Sigmoid colon (tissue), 7 donors: Measurements from ENCODE around the gene SGTB. TPM values are rescaled to one million over a fixed set of nuclear protein-coding genes. Genes with fewer than 3 reads are reported as not detected.
"Not testable (repeated sequence)": the region's sequence is repeated elsewhere in the genome, so short reads cannot be mapped to it uniquely, and the experiment has no call there.

Experiments
- DNase-seq: peaks from one replicate; pipeline ENCODE4 v3.0.0-alpha.2; 2019
- H3K27ac ChIP-seq, 4 donors: fragments of 200-600 bp; sonication (generic); one replicate each; pipeline ENCODE4 v1.5.1; 2016 to 2019; ENCODE audit warnings: mild to moderate bottlenecking in 1 of 4
- H3K27me3 ChIP-seq, 3 donors: fragments of 200-600 bp; sonication (generic); one replicate each; pipeline ENCODE4 v1.5.1; 2019; ENCODE audit warnings: mild to moderate bottlenecking in 1 of 3
- H3K36me3 ChIP-seq, 4 donors: fragments of 200-600 bp; sonication (generic); one replicate each; pipeline ENCODE4 v1.5.1; 2016 to 2019
- H3K4me1 ChIP-seq, 4 donors: fragments of 200-600 bp; sonication (generic); one replicate each; pipeline ENCODE4 v1.5.1; 2017 to 2019
- H3K4me3 ChIP-seq, 4 donors: fragments of 200-600 bp; sonication (generic); one replicate each; pipeline ENCODE4 v1.5.1; 2017 to 2019; ENCODE audit warnings: mild to moderate bottlenecking in 2 of 4, moderate library complexity in 1 of 4
- H3K9me3 ChIP-seq, 4 donors: fragments of 200-600 bp in 3 of 4; sonication (generic) in 3 of 4; one replicate each; pipeline versions ENCODE4 v1.5.1 to v1.6.1; 2013 to 2019
- CTCF ChIP-seq, 4 experiments: fragments of 450-650 bp in 3 of 4; fragments of 200-600 bp in 1 of 4; IDR thresholded peaks; one replicate each; pipeline ENCODE4 v1.5.1; 2016 to 2019; ENCODE audit warnings: antibody characterized with exemption in 4 of 4, mild to moderate bottlenecking in 3 of 4, moderate library complexity in 2 of 4
- EP300 ChIP-seq, 4 donors: sonication (generic); formaldehyde crosslinking; IDR thresholded peaks; one replicate each; pipeline ENCODE4 v1.6.1; 2017; ENCODE audit warnings: antibody characterized with exemption in 4 of 4
- POLR2A ChIP-seq, 2 donors: fragments of 450-650 bp; IDR thresholded peaks; one replicate each; pipeline ENCODE4 v1.6.1; 2016; ENCODE audit warnings: antibody characterized with exemption in 2 of 2, mild to moderate bottlenecking in 2 of 2, moderate library complexity in 2 of 2
- POLR2AphosphoS5 ChIP-seq, 4 donors: sonication (generic); formaldehyde crosslinking; IDR thresholded peaks; one replicate each; pipeline ENCODE4 v1.6.1; 2017; ENCODE audit warnings: antibody characterized with exemption in 4 of 4
- WGBS, 2 donors: extraction: QIAGEN DNeasy Blood & Tissue Kit; methylation state at CpG; one replicate each; pipeline ENCODE4 v1.1.7; 2013; 5-methylcytosine and 5-hydroxymethylcytosine counted together
- intact Hi-C: fragments of 100-400 bp; cut with DNase I; formaldehyde crosslinking; loops from one replicate; pipeline ENCODE4 v1.15.1; 2023
- polyA plus RNA-seq, 3 donors: library from polyadenylated mRNA; stranded (reverse); fragments of 200-250 nt; gene quantifications; one replicate each; pipeline ENCODE4 v1.2.3, GENCODE V29; 2013
- total RNA-seq, 4 donors: library from RNA; depleted of rRNA; stranded (reverse); fragments of >200 nt; gene quantifications; one replicate each; pipeline ENCODE4 v1.1.0, GENCODE V29; 2016
- donor health status: healthy with polysubstance abuse.
- donor health status: Bipolar disorder and iron deficiency.
- donor health status: healthy.

The SGTB gene
- total and polyA plus RNA-seq, 7 donors: 1.2 to 13.9 (median 10.2) TPM

- DNase-seq: no peak
- 84 to 95% methylated on average over 4 of the region's 4 CpGs for WGBS, 2 donors
- H3K27me3 ChIP-seq: no peaks in the 10 kb centered on the region
- intact Hi-C loops: no loop called here
- H3K9me3 ChIP-seq: no peaks in the 10 kb centered on the region
- H3K36me3 ChIP-seq: no peaks in the 10 kb centered on the region
- no peak overlapping the region for H3K4me3 ChIP-seq
- TF ChIP-seq POLR2AphosphoS5 (IDR thresholded peaks at IDR 0.05): no peak
- no peak for TF ChIP-seq CTCF (IDR thresholded peaks at IDR 0.05)
- H3K4me1 ChIP-seq: no peaks in the 10 kb centered on the region
- H3K27ac ChIP-seq: no peak overlapping the region
These were observed 16.4 kb upstream of the SGTB start for GRCh38 chr5:65738305-65738704.

GRCh38 chr5:65737842-65738241, 15.9 kb upstream of the SGTB start:
- Histone ChIP-seq H3K27me3 (no peaks in the 10 kb centered on the region), H3K4me1 (no peaks in the 10 kb centered on the region), H3K27ac (no peak overlapping the region), H3K36me3 (no peaks in the 10 kb centered on the region), H3K9me3 (no peaks in the 10 kb centered on the region), H3K4me3 (no peak overlapping the region)
- TF ChIP-seq EP300 (IDR thresholded peaks at IDR 0.05) (no peak), POLR2AphosphoS5 (IDR thresholded peaks at IDR 0.05) (no peak), CTCF (IDR thresholded peaks at IDR 0.05) (no peak), POLR2A (IDR thresholded peaks at IDR 0.05) (no peak)
- intact Hi-C loops: no loop called here
- WGBS, 2 donors: 93 to 96% methylated on average over 7 of the region's 7 CpGs
- DNase-seq: no peak

GRCh38 chr5:65736011-65736410, 14.1 kb upstream of the SGTB start:
- Histone ChIP-seq H3K4me1 (no peaks in the 10 kb centered on the region), H3K4me3 (no peak overlapping the region), H3K27ac (no peak overlapping the region), H3K36me3 (no peaks in the 10 kb centered on the region), H3K9me3 (no peaks in the 10 kb centered on the region), H3K27me3 (no peaks in the 10 kb centered on the region)
- intact Hi-C loops: no loop called here
- no peak for TF ChIP-seq POLR2A (IDR thresholded peaks at IDR 0.05)
- TF ChIP-seq EP300 (IDR thresholded peaks at IDR 0.05): no peak
- TF ChIP-seq POLR2AphosphoS5 (IDR thresholded peaks at IDR 0.05): no peak
- TF ChIP-seq CTCF (IDR thresholded peaks at IDR 0.05): no peak
- WGBS, 2 donors: 89 to 94% methylated on average over 1 of the region's 1 CpG
- DNase-seq: no peak

GRCh38 chr5:65734921-65735320, 13.0 kb upstream of the SGTB start:
- WGBS, 2 donors: 77 to 91% methylated on average over 1 of the region's 1 CpG
- Histone ChIP-seq H3K27ac (no peak overlapping the region), H3K36me3 (no peaks in the 10 kb centered on the region), H3K4me1 (no peaks in the 10 kb centered on the region), H3K9me3 (no peaks in the 10 kb centered on the region), H3K4me3 (no peak overlapping the region), H3K27me3 (no peaks in the 10 kb centered on the region)
- no peak for TF ChIP-seq CTCF (IDR thresholded peaks at IDR 0.05)
- no peak for TF ChIP-seq EP300 (IDR thresholded peaks at IDR 0.05)
- no peak for TF ChIP-seq POLR2AphosphoS5 (IDR thresholded peaks at IDR 0.05)
- no peak for TF ChIP-seq POLR2A (IDR thresholded peaks at IDR 0.05)
- DNase-seq: no peak
- intact Hi-C loops: no loop called here

GRCh38 chr5:65734196-65734775, 12.4 kb upstream of the SGTB start:
- DNase-seq, H3K36me3 ChIP-seq, H3K9me3 ChIP-seq, H3K27ac ChIP-seq, H3K27me3 ChIP-seq, H3K4me1 ChIP-seq, H3K4me3 ChIP-seq, intact Hi-C loops: not testable (repeated sequence)
- WGBS, 2 donors: 69 to 79% methylated on average over 7 of the region's 7 CpGs

GRCh38 chr5:65732046-65732445, 10.1 kb upstream of the SGTB start:
- WGBS, 2 donors: 88 to 91% methylated on average over 3 of the region's 3 CpGs
- H3K4me1 ChIP-seq, H3K4me3 ChIP-seq, H3K36me3 ChIP-seq, H3K27me3 ChIP-seq, intact Hi-C loops, DNase-seq, H3K27ac ChIP-seq, H3K9me3 ChIP-seq: not testable (repeated sequence)
